Ascending aorta (tissue), 2 donors: ENCODE measurements around the gene PSME3IP1. TPM values are rescaled to one million over a fixed set of nuclear protein-coding genes. Genes with fewer than 3 reads are reported as not detected.

Experiments used
- DNase-seq, 2 donors: peaks; one replicate each; pipeline ENCODE4 v3.0.0-alpha.2; 2019; ENCODE audit warnings: low spot score in 2 of 2
- H3K27ac ChIP-seq, 2 donors: fragments of 200-600 bp; sonication (generic); one replicate each; pipeline ENCODE4 v1.5.1; 2016 to 2017; ENCODE audit warnings: mild to moderate bottlenecking in 1 of 2
- H3K27me3 ChIP-seq: fragments of 200-600 bp; sonication (generic); one replicate; pipeline ENCODE4 v1.5.1; 2017
- H3K36me3 ChIP-seq, 2 donors: fragments of 200-600 bp; sonication (generic); one replicate each; pipeline ENCODE4 v1.5.1; 2016
- H3K4me1 ChIP-seq, 2 donors: fragments of 200-600 bp; sonication (generic); one replicate each; pipeline ENCODE4 v1.5.1; 2016 to 2017; ENCODE audit warnings: mild to moderate bottlenecking in 1 of 2
- H3K4me3 ChIP-seq, 2 donors: fragments of 200-600 bp; sonication (generic); one replicate each; pipeline ENCODE4 v1.5.1; 2016 to 2017; ENCODE audit warnings: mild to moderate bottlenecking in 1 of 2
- H3K9me3 ChIP-seq, 2 donors: fragments of 200-600 bp; sonication (generic); one replicate each; pipeline ENCODE4 v1.5.1; 2016
- CTCF ChIP-seq, 3 experiments: fragments of 200-600 bp in 2 of 3; fragments of 450-650 bp in 1 of 3; sonication (generic) in 2 of 3; IDR thresholded peaks; one replicate each; pipeline ENCODE4 v1.5.1; 2016 to 2019; ENCODE audit warnings: antibody characterized with exemption in 3 of 3, mild to moderate bottlenecking in 1 of 3, moderate library complexity in 1 of 3
- intact Hi-C: fragments of 100-400 bp; cut with DNase I; formaldehyde crosslinking; loops from one replicate; pipeline ENCODE4 v1.15.1; 2023
- total RNA-seq: library from RNA; depleted of rRNA; stranded (reverse); fragments of >200 nt; gene quantifications from one replicate; pipeline ENCODE4 v1.1.0, GENCODE V29; 2016

PSME3IP1 gene
- total RNA-seq, 1 donor from 2014 or later = 32.6 TPM

DNA sequence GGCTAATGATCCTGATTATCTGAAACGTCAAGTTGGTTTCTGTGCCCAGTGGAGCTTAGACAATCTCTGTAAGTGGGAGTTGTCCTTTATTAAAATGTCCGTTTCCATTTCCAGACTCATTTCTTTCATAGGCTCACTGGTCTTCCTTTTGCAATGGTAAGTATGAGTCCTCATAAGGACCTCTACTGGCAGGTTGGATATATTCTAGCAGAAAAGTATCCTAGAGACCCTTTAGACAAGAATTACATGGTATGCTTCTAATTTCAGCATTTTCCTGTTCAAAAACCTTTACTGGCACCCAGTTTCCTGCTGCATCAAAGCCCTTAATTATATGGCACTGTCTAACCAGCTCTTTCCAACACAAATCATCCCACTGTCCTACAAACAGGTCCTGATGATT, 31.1 kb upstream of the PSME3IP1 start:
- intact Hi-C loops = no loop called here
- Histone ChIP-seq H3K4me3 (no peak overlapping the region), H3K36me3 (peaks cover 80 to 94% of the 10 kb centered on the region in 2 donors), H3K27me3 (no peaks in the 10 kb centered on the region), H3K9me3 (peaks cover 0 to 11% of the 10 kb centered on the region in 2 donors), H3K4me1 (no peaks in the 10 kb centered on the region), H3K27ac (no peak overlapping the region)
- no peak for DNase-seq
- no peak for TF ChIP-seq CTCF (IDR thresholded peaks at IDR 0.05)

- intact Hi-C loops = no loop called here
- Histone ChIP-seq H3K4me3 (no peak overlapping the region), H3K27me3 (no peaks in the 10 kb centered on the region), H3K36me3 (peaks cover 85 to 98% of the 10 kb centered on the region in 2 donors), H3K4me1 (no peaks in the 10 kb centered on the region), H3K9me3 (peaks cover 0 to 11% of the 10 kb centered on the region in 2 donors), H3K27ac (no peak overlapping the region)
- no peak for DNase-seq
- no peak for TF ChIP-seq CTCF (IDR thresholded peaks at IDR 0.05)
Observed at GRCh38 chr16:57213462-57213861, 27.6 kb upstream of the PSME3IP1 start.

GRCh38 chr16:57209780-57210179, 23.9 kb upstream of the PSME3IP1 start:
- no peak for TF ChIP-seq CTCF (IDR thresholded peaks at IDR 0.05)
- H3K36me3 ChIP-seq = peaks cover 72 to 94% of the 10 kb centered on the region in 2 donors
- H3K4me1 ChIP-seq = no peaks in the 10 kb centered on the region
- no peak overlapping the region for H3K27ac ChIP-seq
- H3K27me3 ChIP-seq = no peaks in the 10 kb centered on the region
- intact Hi-C loops = loop anchor here (5.0 kb wide), 1 partner anchor 418 kb away; the partner anchor contains the start of gene ADGRG1
- no peaks in the 10 kb centered on the region for H3K9me3 ChIP-seq
- H3K4me3 ChIP-seq = no peak overlapping the region
- DNase-seq = no peak

GRCh38 chr16:57208926-57209325, 23.1 kb upstream of the PSME3IP1 start:
- H3K27ac ChIP-seq = no peak overlapping the region
- TF ChIP-seq CTCF (IDR thresholded peaks at IDR 0.05) = no peak
- no peaks in the 10 kb centered on the region for H3K27me3 ChIP-seq
- intact Hi-C loops = loop anchor here (5.0 kb wide), 1 partner anchor 418 kb away; the partner anchor contains the start of gene ADGRG1
- no peak overlapping the region for H3K4me3 ChIP-seq
- DNase-seq = no peak
- no peaks in the 10 kb centered on the region for H3K4me1 ChIP-seq
- peaks cover 68 to 89% of the 10 kb centered on the region in 2 donors for H3K36me3 ChIP-seq
- no peaks in the 10 kb centered on the region for H3K9me3 ChIP-seq

- TF ChIP-seq CTCF (IDR thresholded peaks at IDR 0.05) = no peak
- intact Hi-C loops = loop anchor here (5.0 kb wide), 1 partner anchor 423 kb away; the partner anchor contains the start of gene ADGRG1
Observed at GRCh38 chr16:57204675-57205074, 18.8 kb upstream of the PSME3IP1 start.

GRCh38 chr16:57203451-57203850, 17.6 kb upstream of the PSME3IP1 start:
- peaks cover 21 to 37% of the 10 kb centered on the region in 2 donors for H3K36me3 ChIP-seq
- no peaks in the 10 kb centered on the region for H3K27me3 ChIP-seq
- H3K27ac ChIP-seq = no peak overlapping the region
- no peaks in the 10 kb centered on the region for H3K4me1 ChIP-seq
- no peaks in the 10 kb centered on the region for H3K9me3 ChIP-seq
- no peak for DNase-seq
- TF ChIP-seq CTCF (IDR thresholded peaks at IDR 0.05) = no peak
- intact Hi-C loops = no loop called here
- H3K4me3 ChIP-seq = no peak overlapping the region

More at GRCh38 chr16:57204675-57205074, 18.8 kb upstream of the PSME3IP1 start:
- H3K4me3 ChIP-seq = no peak overlapping the region
- no peaks in the 10 kb centered on the region for H3K4me1 ChIP-seq
- H3K9me3 ChIP-seq = no peaks in the 10 kb centered on the region
- H3K36me3 ChIP-seq = peaks cover 32 to 47% of the 10 kb centered on the region in 2 donors
- H3K27me3 ChIP-seq = no peaks in the 10 kb centered on the region
- no peak for DNase-seq
- no peak overlapping the region for H3K27ac ChIP-seq
